Measurements from ENCODE around the gene D2HGDH. TPM values are rescaled to one million over a fixed set of nuclear protein-coding genes. Genes with fewer than 3 reads are reported as not detected.

The D2HGDH gene
- total and polyA plus RNA-seq, 9 of the 15 experiments (the other 6 are each of a cell fraction or from before 2014, with no cell fraction given), result 0.39 to 30.8 (median 10.3) TPM

DNA sequence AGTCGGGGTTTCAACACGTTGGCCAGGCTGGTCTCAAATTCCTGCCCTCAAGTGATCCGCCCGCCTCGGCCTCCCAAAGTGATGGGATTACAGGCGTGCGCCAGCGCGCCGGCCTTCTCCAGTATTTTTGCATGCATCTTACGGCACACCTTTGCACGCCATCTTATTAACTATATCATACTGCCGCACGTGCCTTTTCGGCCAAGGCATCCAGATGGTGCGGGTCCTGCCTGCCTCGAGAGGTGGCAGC is 33.4 kb upstream of the D2HGDH start:
- H3K4me2 ChIP-seq (ENCODE audit: insufficient read depth, low read length), result peak overlapping the region; percentile 80; the same call in 1 of the 2 replicates
- ChIA-PET POLR2A (interaction anchor here (0.5 to 3.0 kb wide), 7 partner anchors 8 to 810 kb away, joined by 3 to 16 read pairs (median 5); no protein-coding TSS in a partner anchor), CTCF (ENCODE audit: low intra/inter-chr PET ratio) (no interaction called here)
- peak overlapping the region; percentile 87 to 100 for H3K9ac ChIP-seq (ENCODE audit: insufficient read depth in 1 of 2, low read depth in 2 of 2, low read length in 2 of 2)
- H3K27me3 ChIP-seq (ENCODE audit: control insufficient read depth in 2 of 2, insufficient read depth in 2 of 2, low read length in 2 of 2), result no peaks in the 10 kb centered on the region
- no peak for FAIRE-seq
- H3K79me2 ChIP-seq (ENCODE audit: control insufficient read depth, insufficient read depth, low read length), result peaks cover 36% of the 10 kb centered on the region
- H3K36me3 ChIP-seq (ENCODE audit: control insufficient read depth, insufficient read depth, low read length), result peaks cover 21% of the 10 kb centered on the region
- BruUV-seq (replicated peaks), result no TSS peak
- no peak for DNase-seq (ENCODE audit: extremely low read depth in 1 of 4, low spot score in 3 of 4)
- ATAC-seq, result no peak
- no peaks in the 10 kb centered on the region for H3K9me1 ChIP-seq (ENCODE audit: control insufficient read depth, insufficient read depth, low read length)
- peaks cover 3 to 21% of the 10 kb centered on the region in 2 experiments; a peak in 3 of 5 replicates for H3K4me1 ChIP-seq (replicated peaks in 1 of 2; ENCODE audit: control insufficient read depth in 2 of 2, insufficient read depth in 2 of 2, low read length in 2 of 2)
- no peaks in the 10 kb centered on the region for H4K20me1 ChIP-seq (replicated peaks; ENCODE audit: control insufficient read depth, insufficient read depth, low read length)
- H2AFZ ChIP-seq (ENCODE audit: low read depth, low read length), result no peak overlapping the region
- H3K4me3 ChIP-seq, result peak overlapping the region; percentile 63
- in situ Hi-C loops (cut with MboI) (no loop called here), intact Hi-C loops (cut with micrococcal nuclease) (no loop called here)
- under 1% methylated on average over 13 of the region's 17 CpGs for WGBS (ENCODE audit: insufficient coverage, low coverage, missing lambda C conversion rate)
- peaks cover 4% of the 10 kb centered on the region for H3K9me3 ChIP-seq (replicated peaks; ENCODE audit: control insufficient read depth, insufficient read depth, low read depth, low read length)
- peak overlapping the region; percentile 94 for H3K27ac ChIP-seq (ENCODE audit: extremely low read depth, low read depth, low read length)
- TF ChIP-seq HDAC2 (IDR thresholded peaks at IDR 0.05) (0 out of 2 replicates have a peak, but pooled peaks have one; percentile 26), HEY1 (CRISPR knock-in tag; IDR thresholded peaks at IDR 0.05; ENCODE audit: borderline replicate concordance) (no peak), MGA (IDR thresholded peaks at IDR 0.05) (peak; percentile 79; the same call in 1 of the 2 replicates), NRF1 (conservative IDR thresholded peaks at IDR 0.05 in 1 of 2, IDR thresholded peaks at IDR 0.05 in 1 of 2) (peak in 1 of 2 experiments; percentile 3; a peak in 1 of 4 replicates), HMGXB4 (CRISPR knock-in tag; IDR thresholded peaks at IDR 0.05) (0 out of 2 replicates have a peak, but pooled peaks have one; percentile 72), YY1 (IDR thresholded peaks at IDR 0.05; ENCODE audit: borderline replicate concordance in 1 of 3, control insufficient read depth in 1 of 3, extremely low read depth in 1 of 3, insufficient read depth in 3 of 3, insufficient read length in 1 of 3, insufficient replicate concordance in 2 of 3, low read depth in 1 of 3, low read length in 2 of 3) (peak in 1 of 3 experiments; percentile 33), SP1 (CRISPR knock-in tag; IDR thresholded peaks at IDR 0.05) (peak; percentile 48; the same call in 1 of the 2 replicates), BHLHE40 (IDR thresholded peaks at IDR 0.05; ENCODE audit: low read length) (peak; percentile 88)
